GM18873 (cell line): Measurements from ENCODE around the gene REN.

Experiments
- ATAC-seq: cut with Tn5 transposase; IDR thresholded peaks from one replicate; pipeline ENCODE4 v1.9.1; 2021; ENCODE audit warnings: mild to moderate bottlenecking, moderate library complexity, moderate number of reproducible peaks; ENCODE audit not compliant: unreplicated experiment, low FRiP score

The REN gene

GRCh38 chr1:204112876-204113730, 53.0 kb downstream of the REN start:
- no peak for ATAC-seq

GRCh38 chr1:204110894-204111633, 55.1 kb downstream of the REN start:
- no peak for ATAC-seq

- no peak for ATAC-seq
Measured at GRCh38 chr1:204108312-204109141, 57.6 kb downstream of the REN start.

GRCh38 chr1:204107892-204108291, 58.2 kb downstream of the REN start:
- no peak for ATAC-seq

GRCh38 chr1:204106825-204107224, 59.3 kb downstream of the REN start:
- no peak for ATAC-seq

GRCh38 chr1:204105131-204105515, 61.0 kb downstream of the REN start:
- no peak for ATAC-seq
